ENCODE results near the gene ALOX15B.

DNA sequence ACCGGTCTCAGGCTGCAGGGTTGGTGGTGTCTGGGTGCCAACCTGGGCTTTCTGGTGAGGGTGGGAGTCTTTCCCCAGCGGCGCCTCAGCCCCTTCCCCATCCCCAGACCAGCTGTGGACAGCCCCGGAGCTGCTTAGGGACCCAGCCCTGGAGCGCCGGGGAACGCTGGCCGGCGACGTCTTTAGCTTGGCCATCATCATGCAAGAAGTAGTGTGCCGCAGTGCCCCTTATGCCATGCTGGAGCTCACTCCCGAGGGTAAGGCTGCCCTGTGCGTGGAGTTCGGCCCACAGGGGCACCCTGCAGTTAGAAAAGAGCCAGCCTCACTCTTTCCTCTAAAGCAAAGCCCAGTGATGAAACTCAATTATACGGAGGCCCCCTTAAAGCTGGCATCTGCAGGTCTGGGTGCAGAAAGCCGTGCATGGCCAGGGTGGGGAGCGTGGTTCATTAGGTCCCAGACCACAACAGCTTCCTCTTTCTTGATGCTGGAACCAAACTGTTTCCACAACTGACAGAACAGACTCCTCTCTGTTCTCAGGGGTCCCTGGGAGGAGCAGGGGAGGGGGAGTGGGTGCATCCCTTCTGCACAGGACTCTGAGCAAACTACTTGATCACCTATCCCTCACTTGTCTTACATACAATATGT lies 25.7 kb upstream of the ALOX15B start:
- TF ChIP-seq, protein P1, sequence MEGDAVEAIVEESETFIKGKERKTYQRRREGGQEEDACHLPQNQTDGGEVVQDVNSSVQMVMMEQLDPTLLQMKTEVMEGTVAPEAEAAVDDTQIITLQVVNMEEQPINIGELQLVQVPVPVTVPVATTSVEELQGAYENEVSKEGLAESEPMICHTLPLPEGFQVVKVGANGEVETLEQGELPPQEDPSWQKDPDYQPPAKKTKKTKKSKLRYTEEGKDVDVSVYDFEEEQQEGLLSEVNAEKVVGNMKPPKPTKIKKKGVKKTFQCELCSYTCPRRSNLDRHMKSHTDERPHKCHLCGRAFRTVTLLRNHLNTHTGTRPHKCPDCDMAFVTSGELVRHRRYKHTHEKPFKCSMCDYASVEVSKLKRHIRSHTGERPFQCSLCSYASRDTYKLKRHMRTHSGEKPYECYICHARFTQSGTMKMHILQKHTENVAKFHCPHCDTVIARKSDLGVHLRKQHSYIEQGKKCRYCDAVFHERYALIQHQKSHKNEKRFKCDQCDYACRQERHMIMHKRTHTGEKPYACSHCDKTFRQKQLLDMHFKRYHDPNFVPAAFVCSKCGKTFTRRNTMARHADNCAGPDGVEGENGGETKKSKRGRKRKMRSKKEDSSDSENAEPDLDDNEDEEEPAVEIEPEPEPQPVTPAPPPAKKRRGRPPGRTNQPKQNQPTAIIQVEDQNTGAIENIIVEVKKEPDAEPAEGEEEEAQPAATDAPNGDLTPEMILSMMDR (IDR thresholded peaks at IDR 0.05; ENCODE audit: borderline replicate concordance, extremely low read depth, low read length, poor library complexity, severe bottlenecking), result no peak
- no peak for TF ChIP-seq EZH2 (IDR thresholded peaks at IDR 0.05; ENCODE audit: borderline replicate concordance, low read depth, low read length, severe bottlenecking)

Measured in DND-41 (cell line).